Retinal pigment epithelial cell (primary cell): Measurements from ENCODE around the gene TMEM219.

Experiments
- DNase-seq: peaks from one replicate; pipeline ENCODE4 v3.0.0-alpha.2; 2010; ENCODE audit warnings: low read depth
- H3K4me3 ChIP-seq: 2 replicates; pipeline ENCODE4 v1.5.1; 2011; ENCODE audit warnings: mild to moderate bottlenecking, low read length, control low read depth, moderate library complexity
- TF ChIP-seq, protein P1 (sequence below): conservative IDR thresholded peaks from 2 replicates; pipeline ENCODE4 v1.5.1; 2011; ENCODE audit warnings: low read depth, low read length, control low read depth, inconsistent platforms

Gene TMEM219

DNA sequence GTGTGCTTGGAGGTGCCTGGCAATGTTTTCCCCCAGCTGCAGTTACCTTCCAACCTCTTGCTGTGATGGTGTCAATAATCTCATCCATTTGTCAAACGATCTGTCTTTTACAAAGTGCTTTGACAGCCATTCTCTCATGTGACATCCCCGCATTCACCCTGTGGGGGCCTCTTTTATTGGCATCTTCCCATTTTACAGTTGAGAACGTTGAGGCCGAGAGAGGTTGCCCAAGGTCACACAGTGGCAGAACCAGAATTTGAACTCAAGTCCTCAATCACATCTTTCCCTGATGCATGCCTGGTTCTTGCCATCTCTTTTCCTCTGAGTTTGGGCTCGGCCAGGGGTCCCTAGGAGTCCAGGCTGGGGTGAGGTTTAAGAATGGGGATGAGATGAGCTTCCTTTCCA lies 13.3 kb downstream of the TMEM219 start:
- DNase-seq, result no peak
- TF ChIP-seq, protein P1, sequence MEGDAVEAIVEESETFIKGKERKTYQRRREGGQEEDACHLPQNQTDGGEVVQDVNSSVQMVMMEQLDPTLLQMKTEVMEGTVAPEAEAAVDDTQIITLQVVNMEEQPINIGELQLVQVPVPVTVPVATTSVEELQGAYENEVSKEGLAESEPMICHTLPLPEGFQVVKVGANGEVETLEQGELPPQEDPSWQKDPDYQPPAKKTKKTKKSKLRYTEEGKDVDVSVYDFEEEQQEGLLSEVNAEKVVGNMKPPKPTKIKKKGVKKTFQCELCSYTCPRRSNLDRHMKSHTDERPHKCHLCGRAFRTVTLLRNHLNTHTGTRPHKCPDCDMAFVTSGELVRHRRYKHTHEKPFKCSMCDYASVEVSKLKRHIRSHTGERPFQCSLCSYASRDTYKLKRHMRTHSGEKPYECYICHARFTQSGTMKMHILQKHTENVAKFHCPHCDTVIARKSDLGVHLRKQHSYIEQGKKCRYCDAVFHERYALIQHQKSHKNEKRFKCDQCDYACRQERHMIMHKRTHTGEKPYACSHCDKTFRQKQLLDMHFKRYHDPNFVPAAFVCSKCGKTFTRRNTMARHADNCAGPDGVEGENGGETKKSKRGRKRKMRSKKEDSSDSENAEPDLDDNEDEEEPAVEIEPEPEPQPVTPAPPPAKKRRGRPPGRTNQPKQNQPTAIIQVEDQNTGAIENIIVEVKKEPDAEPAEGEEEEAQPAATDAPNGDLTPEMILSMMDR, result no peak
- peak overlapping the region; percentile 94 for H3K4me3 ChIP-seq

DNA sequence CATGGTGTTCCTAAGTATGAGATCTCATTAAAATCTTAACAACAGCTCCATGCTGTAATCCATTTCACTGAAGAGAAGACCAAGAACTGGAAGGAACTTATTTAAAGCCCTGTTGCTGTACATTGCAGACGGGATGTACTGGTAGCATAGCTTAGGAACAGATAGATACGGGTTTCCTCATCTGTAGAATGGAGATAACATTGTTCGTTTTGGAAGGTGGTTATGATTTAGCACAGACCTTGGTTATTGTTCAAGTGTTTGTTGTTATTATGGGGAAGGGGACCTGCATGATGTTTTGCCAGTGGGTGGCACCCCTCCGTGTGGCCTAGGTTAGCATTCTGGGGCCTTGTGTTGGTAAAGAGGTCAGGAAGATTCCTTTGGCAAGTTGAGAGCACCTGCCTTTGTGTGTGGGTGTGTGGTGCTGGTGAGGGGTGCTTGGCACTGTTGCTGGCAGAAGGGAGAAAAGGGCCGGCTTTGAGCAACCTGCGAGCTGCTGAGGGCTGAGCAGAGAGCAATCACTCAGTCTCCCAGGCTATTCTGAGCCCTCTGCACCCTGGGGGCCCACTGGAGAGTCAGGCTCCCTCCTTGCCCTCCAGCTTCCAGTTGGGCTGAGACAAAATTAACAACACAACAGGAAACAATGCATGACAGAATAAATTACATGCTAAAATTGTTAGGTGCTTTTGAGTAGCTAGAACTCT lies 14.1 kb downstream of the TMEM219 start:
- no peak for DNase-seq
- TF ChIP-seq, protein P1, result no peak
- peak overlapping the region; percentile 94 for H3K4me3 ChIP-seq

DNA sequence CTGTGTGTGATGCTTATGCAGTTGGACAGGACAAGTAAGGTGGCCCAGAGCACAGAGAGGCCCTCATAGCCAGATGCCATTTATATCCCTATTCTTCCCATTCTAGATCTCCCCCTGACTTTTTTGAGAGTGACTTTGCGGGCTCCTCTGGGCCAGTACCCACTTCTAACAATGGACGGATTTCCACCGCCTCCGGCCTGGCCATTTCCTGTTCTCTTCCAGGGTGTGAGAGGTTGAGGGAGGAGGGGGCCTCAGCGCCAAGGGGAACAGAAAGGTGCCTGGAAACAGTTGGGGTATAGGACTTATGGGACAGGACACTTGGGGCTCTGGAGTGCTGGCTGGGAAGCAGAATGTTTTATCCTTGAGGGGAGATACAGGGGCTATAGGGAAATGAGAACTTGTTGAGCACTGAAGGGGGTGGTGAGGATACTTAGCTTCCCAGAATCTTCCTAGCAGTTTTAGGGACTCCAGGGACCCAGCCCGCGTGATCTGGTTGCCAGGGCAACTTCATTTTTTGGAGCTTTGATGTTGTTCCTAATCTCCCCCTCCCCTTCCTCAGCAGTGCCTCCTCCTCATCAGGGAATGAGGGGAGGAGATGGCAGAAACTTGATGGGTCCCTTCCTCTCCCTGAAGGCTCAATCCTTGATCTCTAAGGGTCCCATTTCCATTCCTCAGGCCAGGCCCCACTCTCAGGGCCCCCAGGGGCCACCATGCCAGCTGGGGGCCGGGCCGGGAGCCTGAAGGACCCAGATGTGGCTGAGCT lies 15.4 kb downstream of the TMEM219 start:
- no peak for DNase-seq
- no peak overlapping the region for H3K4me3 ChIP-seq
- TF ChIP-seq, protein P1, result no peak

DNA sequence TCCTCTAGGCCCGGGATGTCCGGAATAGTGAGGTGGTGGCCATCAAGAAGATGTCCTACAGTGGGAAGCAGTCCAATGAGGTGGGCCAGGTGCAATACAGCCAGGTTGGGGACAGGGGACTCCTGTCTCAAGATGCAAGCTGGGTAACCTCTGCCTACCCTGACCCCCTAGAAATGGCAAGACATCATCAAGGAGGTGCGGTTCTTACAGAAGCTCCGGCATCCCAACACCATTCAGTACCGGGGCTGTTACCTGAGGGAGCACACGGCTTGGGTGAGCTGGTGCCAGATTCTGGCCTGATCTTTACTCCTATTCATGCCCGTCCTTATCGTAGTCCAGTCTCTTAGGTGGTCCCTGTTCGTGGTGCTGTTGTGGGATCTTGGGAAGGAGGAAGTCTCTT lies 16.2 kb downstream of the TMEM219 start:
- DNase-seq, result no peak
- TF ChIP-seq, protein P1, result no peak

DNA sequence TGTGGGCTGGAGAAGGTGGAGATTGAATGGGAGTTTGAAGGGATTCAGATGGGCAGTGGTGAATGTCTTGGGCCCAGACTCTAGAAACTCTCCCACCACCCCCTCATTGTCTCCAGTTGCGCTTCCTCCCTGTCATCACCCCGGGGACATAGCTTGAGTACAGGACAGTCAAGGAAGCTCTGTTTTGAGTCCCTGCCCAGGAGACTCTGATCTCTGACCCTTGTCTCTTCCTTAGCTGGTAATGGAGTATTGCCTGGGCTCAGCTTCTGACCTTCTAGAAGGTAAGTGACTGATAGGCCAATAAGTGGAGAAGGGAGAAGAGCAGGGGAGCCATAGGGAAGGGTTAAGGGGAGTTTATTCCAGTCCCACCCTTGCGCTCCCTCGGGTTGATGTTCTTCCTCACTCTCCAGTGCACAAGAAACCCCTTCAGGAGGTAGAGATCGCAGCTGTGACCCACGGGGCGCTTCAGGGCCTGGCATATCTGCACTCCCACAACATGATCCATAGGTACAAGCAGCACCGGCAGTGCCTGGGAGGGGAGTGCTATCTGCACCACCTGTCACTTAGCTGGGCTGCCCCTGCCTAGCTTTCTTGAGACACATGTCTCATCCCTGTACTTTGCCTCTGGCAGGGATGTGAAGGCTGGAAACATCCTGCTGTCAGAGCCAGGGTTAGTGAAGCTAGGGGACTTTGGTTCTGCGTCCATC lies 16.8 kb downstream of the TMEM219 start:
- TF ChIP-seq, protein P1, result no peak
- no peak for DNase-seq
- no peak overlapping the region for H3K4me3 ChIP-seq

More for the DNA sequence above, 16.2 kb downstream of the TMEM219 start:
- no peak overlapping the region for H3K4me3 ChIP-seq

DNA sequence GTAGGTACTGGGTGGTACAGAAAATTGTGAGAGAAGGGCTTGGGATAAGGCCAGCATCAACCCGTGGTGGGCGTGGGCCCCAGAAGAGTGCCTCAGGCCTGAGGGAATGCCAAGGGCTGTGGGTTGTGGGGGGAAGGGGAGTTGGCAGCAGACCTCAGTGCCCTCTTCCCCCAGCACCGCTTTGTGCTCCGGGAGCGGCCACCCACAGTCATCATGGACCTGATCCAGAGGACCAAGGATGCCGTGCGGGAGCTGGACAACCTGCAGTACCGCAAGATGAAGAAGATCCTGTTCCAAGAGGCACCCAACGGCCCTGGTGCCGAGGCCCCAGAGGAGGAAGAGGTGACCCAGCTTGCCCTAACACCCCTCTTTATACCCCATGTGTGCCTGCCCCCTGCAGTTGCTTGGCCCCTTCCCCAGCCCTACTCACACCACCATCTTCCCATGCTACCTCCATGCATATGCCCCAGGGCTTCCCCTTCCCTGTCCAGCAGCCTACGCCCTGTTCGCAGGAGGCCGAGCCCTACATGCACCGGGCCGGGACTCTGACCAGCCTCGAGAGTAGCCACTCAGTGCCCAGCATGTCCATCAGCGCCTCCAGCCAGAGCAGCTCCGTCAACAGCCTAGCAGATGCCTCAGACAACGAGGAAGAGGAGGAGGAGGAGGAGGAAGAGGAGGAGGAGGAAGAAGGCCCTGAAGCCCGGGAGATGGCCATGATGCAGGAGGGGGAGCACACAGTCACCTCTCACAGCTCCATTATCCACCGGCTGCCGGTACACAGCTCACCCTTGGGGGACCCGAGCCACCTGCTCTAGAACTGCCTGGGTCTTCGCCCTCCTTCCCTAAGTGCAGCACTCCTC lies 20.9 kb downstream of the TMEM219 start:
- no peak for DNase-seq
- TF ChIP-seq, protein P1, result no peak
- H3K4me3 ChIP-seq, result no peak overlapping the region
